ENCODE measurements around the gene BMS1. TPM values are rescaled to one million over a fixed set of nuclear protein-coding genes. Genes with fewer than 3 reads are reported as not detected.
"Not testable (repeated sequence)": the region's sequence is repeated elsewhere in the genome, so short reads cannot be mapped to it uniquely, and the experiment has no call there.

BMS1 gene
- total and polyA plus RNA-seq, 2 donors (not counting 3 experiments of a cell fraction or from before 2014, with no cell fraction given): 2.8 to 23.4 TPM

- no peak overlapping the region for H3K4me2 ChIP-seq (ENCODE audit: insufficient read depth, low read length)
- intact Hi-C loops (cut with micrococcal nuclease): no loop called here
- POLR2A ChIA-PET: no interaction called here
- H3K4me1 ChIP-seq (ENCODE audit: control insufficient read depth, extremely low read depth, insufficient read depth, low read length): no peaks in the 10 kb centered on the region
- H3K9me1 ChIP-seq (replicated peaks; ENCODE audit: control insufficient read depth, extremely low read depth, insufficient read depth, low read length): no peaks in the 10 kb centered on the region
- no peak overlapping the region for H3K9ac ChIP-seq (replicated peaks; ENCODE audit: extremely low read depth, insufficient read depth, low read length)
- H3K27me3 ChIP-seq (ENCODE audit: control insufficient read depth in 2 of 2, insufficient read depth in 2 of 2, low read length in 2 of 2): no peaks in the 10 kb centered on the region
- no TSS peak for BruUV-seq (replicated peaks)
- TF ChIP-seq CTCF (IDR thresholded peaks at IDR 0.05; ENCODE audit: extremely low read depth in 1 of 2, insufficient read depth in 1 of 2, low read depth in 1 of 2, low read length in 2 of 2) (no peak), GATA2 (IDR thresholded peaks at IDR 0.05; ENCODE audit: insufficient read depth, insufficient read length, low read depth, low read length) (no peak), JUN (IDR thresholded peaks at IDR 0.05; ENCODE audit: borderline replicate concordance, insufficient read depth, insufficient read length, low read depth) (no peak), MYC (IDR thresholded peaks at IDR 0.05; ENCODE audit: low read depth, low read length) (no peak), EZH2 (IDR thresholded peaks at IDR 0.05; ENCODE audit: borderline replicate concordance, low read depth, low read length, severe bottlenecking) (no peak), POLR2A (IDR thresholded peaks at IDR 0.05; ENCODE audit: low read depth, low read length) (no peak), MAX (IDR thresholded peaks at IDR 0.05; ENCODE audit: insufficient read depth, insufficient read length) (no peak), POLR2AphosphoS5 (IDR thresholded peaks at IDR 0.05; ENCODE audit: insufficient read depth, low read depth, low read length) (no peak), FOS (IDR thresholded peaks at IDR 0.05; ENCODE audit: borderline replicate concordance, insufficient read depth, low read length) (no peak)
- CTCF ChIA-PET: no interaction called here
- no peak overlapping the region for H2AFZ ChIP-seq (ENCODE audit: low read depth, low read length)
- H3K36me3 ChIP-seq (ENCODE audit: control insufficient read depth in 2 of 2, extremely low read depth in 1 of 2, insufficient read depth in 2 of 2, low read length in 2 of 2): peaks cover 0 to 5% of the 10 kb centered on the region in 2 experiments
- dilution Hi-C loops (cut with MboI; ENCODE audit: extremely low pct_ligation_motif_present, low sequenced_read_pairs): no loop called here
- H3K4me3 ChIP-seq (replicated peaks in 1 of 3; ENCODE audit: insufficient read depth in 1 of 3, low read depth in 1 of 3, low read length in 3 of 3): no peak overlapping the region
- no peaks in the 10 kb centered on the region for H4K20me1 ChIP-seq (replicated peaks; ENCODE audit: control insufficient read depth, extremely low read depth, insufficient read depth, low read length)
- no peaks in the 10 kb centered on the region for H3K9me3 ChIP-seq (replicated peaks; ENCODE audit: control insufficient read depth, insufficient read depth, low read length)
- DNase-seq (ENCODE audit: low read depth, low spot score): no peak
- peaks cover 22% of the 10 kb centered on the region for H3K79me2 ChIP-seq (ENCODE audit: control insufficient read depth, insufficient read depth, low read length)
- no peak overlapping the region for H3K27ac ChIP-seq (ENCODE audit: insufficient read depth, low read depth, low read length)
- no peak for FAIRE-seq
These were observed 29.4 kb downstream of the BMS1 start for GRCh38 chr10:42812028-42812427.

DNA sequence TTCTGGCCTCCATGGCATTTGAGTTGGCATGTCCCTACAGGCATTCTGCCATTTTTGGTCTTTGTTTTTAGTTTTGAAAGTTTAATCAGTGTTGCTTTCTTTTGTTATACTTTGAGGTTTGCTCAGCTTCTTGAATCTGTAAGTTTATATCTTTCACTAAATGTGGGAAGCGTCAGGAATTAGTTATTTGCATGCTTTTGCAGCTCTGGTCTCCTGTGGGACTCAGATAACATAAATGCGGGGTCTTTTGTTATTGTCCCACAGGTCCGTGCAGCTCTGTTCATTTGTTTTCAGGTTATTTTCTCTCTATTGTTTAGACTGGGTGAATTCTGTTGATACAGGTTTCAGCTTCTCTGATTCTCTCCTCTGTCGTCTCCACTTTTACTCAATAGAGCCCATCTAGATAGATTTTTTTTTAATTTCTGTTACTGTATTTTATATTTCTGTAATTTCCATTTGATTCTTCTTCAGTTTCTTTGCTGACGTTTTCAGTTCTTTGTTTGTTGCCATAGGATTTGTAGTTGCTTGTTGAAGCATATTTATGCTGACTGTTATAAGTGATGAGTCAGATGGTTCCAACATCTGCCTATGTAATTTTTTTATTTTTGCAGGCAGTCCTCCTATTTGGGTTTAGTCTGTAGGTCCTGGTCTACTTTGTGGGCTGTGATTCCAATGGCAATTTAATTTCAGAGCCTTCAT lies 31.5 kb downstream of the BMS1 start:
- BruUV-seq (replicated peaks); H3K4me2 ChIP-seq (ENCODE audit: insufficient read depth, low read length); H3K9ac ChIP-seq (replicated peaks; ENCODE audit: extremely low read depth, insufficient read depth, low read length); H3K4me1 ChIP-seq (ENCODE audit: control insufficient read depth, extremely low read depth, insufficient read depth, low read length); H3K27ac ChIP-seq (ENCODE audit: insufficient read depth, low read depth, low read length); intact Hi-C loops (cut with micrococcal nuclease); H4K20me1 ChIP-seq (replicated peaks; ENCODE audit: control insufficient read depth, extremely low read depth, insufficient read depth, low read length); H3K36me3 ChIP-seq (ENCODE audit: control insufficient read depth in 2 of 2, extremely low read depth in 1 of 2, insufficient read depth in 2 of 2, low read length in 2 of 2); H3K4me3 ChIP-seq (replicated peaks in 1 of 3; ENCODE audit: insufficient read depth in 1 of 3, low read depth in 1 of 3, low read length in 3 of 3); DNase-seq (ENCODE audit: low read depth, low spot score); POLR2A ChIA-PET; H2AFZ ChIP-seq (ENCODE audit: low read depth, low read length); dilution Hi-C loops (cut with MboI; ENCODE audit: extremely low pct_ligation_motif_present, low sequenced_read_pairs); CTCF ChIA-PET; H3K27me3 ChIP-seq (ENCODE audit: control insufficient read depth in 2 of 2, insufficient read depth in 2 of 2, low read length in 2 of 2); H3K9me1 ChIP-seq (replicated peaks; ENCODE audit: control insufficient read depth, extremely low read depth, insufficient read depth, low read length); FAIRE-seq; H3K9me3 ChIP-seq (replicated peaks; ENCODE audit: control insufficient read depth, insufficient read depth, low read length): not testable (repeated sequence)
- peaks cover 22% of the 10 kb centered on the region for H3K79me2 ChIP-seq (ENCODE audit: control insufficient read depth, insufficient read depth, low read length)

- DNase-seq (ENCODE audit: low read depth, low spot score); H3K9me3 ChIP-seq (replicated peaks; ENCODE audit: control insufficient read depth, insufficient read depth, low read length); FAIRE-seq; H3K4me2 ChIP-seq (ENCODE audit: insufficient read depth, low read length); intact Hi-C loops (cut with micrococcal nuclease); H3K27me3 ChIP-seq (ENCODE audit: control insufficient read depth in 2 of 2, insufficient read depth in 2 of 2, low read length in 2 of 2); H3K9ac ChIP-seq (replicated peaks; ENCODE audit: extremely low read depth, insufficient read depth, low read length); H3K4me3 ChIP-seq (replicated peaks in 1 of 3; ENCODE audit: insufficient read depth in 1 of 3, low read depth in 1 of 3, low read length in 3 of 3); H4K20me1 ChIP-seq (replicated peaks; ENCODE audit: control insufficient read depth, extremely low read depth, insufficient read depth, low read length); H3K9me1 ChIP-seq (replicated peaks; ENCODE audit: control insufficient read depth, extremely low read depth, insufficient read depth, low read length); dilution Hi-C loops (cut with MboI; ENCODE audit: extremely low pct_ligation_motif_present, low sequenced_read_pairs); CTCF ChIA-PET; H3K4me1 ChIP-seq (ENCODE audit: control insufficient read depth, extremely low read depth, insufficient read depth, low read length); H2AFZ ChIP-seq (ENCODE audit: low read depth, low read length); POLR2A ChIA-PET; BruUV-seq (replicated peaks); H3K27ac ChIP-seq (ENCODE audit: insufficient read depth, low read depth, low read length): not testable (repeated sequence)
- H3K79me2 ChIP-seq (ENCODE audit: control insufficient read depth, insufficient read depth, low read length): peaks cover 15% of the 10 kb centered on the region
- peaks cover 2 to 11% of the 10 kb centered on the region in 2 experiments for H3K36me3 ChIP-seq (ENCODE audit: control insufficient read depth in 2 of 2, extremely low read depth in 1 of 2, insufficient read depth in 2 of 2, low read length in 2 of 2)
These were observed 33.7 kb downstream of the BMS1 start for GRCh38 chr10:42816334-42816733.
